H4 (cell line): Measurements from ENCODE around the gene PANK2. TPM values are rescaled to one million over a fixed set of nuclear protein-coding genes. Genes with fewer than 3 reads are reported as not detected.

Source experiments
- total RNA-seq: library from RNA; depleted of rRNA; stranded (reverse); fragments of >200 nt; shearing (Covaris generic); gene quantifications from 2 replicates; pipeline ENCODE4 v1.2.3, GENCODE V29; 2014; rRNA removed

PANK2 gene
- total RNA-seq, 1 experiment from 2014 or later: 37.4 TPM

Other genes with a start within 250 kb of the PANK2 start
- gene GFRA4, start 226.0 kb upstream of the PANK2 start, total RNA-seq: not detected in 2 replicates
- not detected in 2 replicates for gene ADAM33, start 207.4 kb upstream of the PANK2 start, total RNA-seq
- gene SIGLEC1, start 176.8 kb upstream of the PANK2 start, total RNA-seq: 0.02 TPM in 1 of 2 replicates, not detected in the other
- gene HSPA12B, start 156.7 kb upstream of the PANK2 start, total RNA-seq: 0.12 TPM in 1 of 2 replicates, not detected in the other
- 38.3 and 38.9 TPM in 2 replicates for gene ADISSP, start 121.6 kb upstream of the PANK2 start, total RNA-seq
- 0.21 TPM in 1 of 2 replicates, not detected in the other for gene SPEF1, start 107.9 kb upstream of the PANK2 start, total RNA-seq
- 24.3 and 45.5 TPM in 2 replicates for gene CENPB, start 102.6 kb upstream of the PANK2 start, total RNA-seq
- 35.7 and 39.6 TPM in 2 replicates for gene CDC25B, start 93.1 kb upstream of the PANK2 start, total RNA-seq
- gene AP5S1, start 68.8 kb upstream of the PANK2 start, total RNA-seq: 16.7 and 16.9 TPM in 2 replicates
- 9.6 and 10.0 TPM in 2 replicates for gene MAVS, start 42.6 kb upstream of the PANK2 start, total RNA-seq
- gene RNF24, start 126.2 kb downstream of the PANK2 start, total RNA-seq: 11.6 and 15.7 TPM in 2 replicates